Activated CD8-positive, alpha-beta memory T cell treated with anti-CD3 and anti-CD28 coated beads, Interleukin-2, amount 10 ng/mL, durations not matched to agents 7 days and 5 days (primary cell): ENCODE results near the gene LITAFD. TPM values are rescaled to one million over a fixed set of nuclear protein-coding genes. Genes with fewer than 3 reads are reported as not detected.
A peak's percentile ranks its signal among the peaks of the same experiment; 100 is the strongest.

Source experiments
- ATAC-seq: fragments of 150-1000 bp; cut with Tn5 transposase; one replicate; pipeline ENCODE4 v1.10.0; 2021; ENCODE audit warnings: moderate library complexity
- CTCF ChIA-PET: fragments of 350-600 bp; sonication (Branson Sonifier 250); formaldehyde crosslinking; loops from one replicate; lab custom pipeline; 2021; ENCODE audit warnings: antibody characterized with exemption; lab: Charles Lee
- DNase-seq: peaks from one replicate; pipeline ENCODE4 v3.0.0-alpha.2; 2020
- H3K27ac Mint-ChIP-seq: one replicate; pipeline ENCODE4 v1.8.0; 2021; ENCODE audit warnings: mild to moderate bottlenecking, mixed read lengths
- H3K27me3 Mint-ChIP-seq: one replicate; pipeline ENCODE4 v1.8.0; 2021; ENCODE audit warnings: mixed read lengths
- H3K36me3 Mint-ChIP-seq: one replicate; pipeline ENCODE4 v1.8.0; 2021; ENCODE audit warnings: mild to moderate bottlenecking, mixed read lengths
- H3K4me1 Mint-ChIP-seq: one replicate; pipeline ENCODE4 v1.8.0; 2021; ENCODE audit warnings: mixed read lengths
- H3K4me3 Mint-ChIP-seq: one replicate; pipeline ENCODE4 v1.8.0; 2021; ENCODE audit warnings: mild to moderate bottlenecking, moderate library complexity, mixed read lengths
- H3K9me3 Mint-ChIP-seq: one replicate; pipeline ENCODE4 v1.8.0; 2022; ENCODE audit warnings: low read depth, mixed read lengths
- total RNA-seq, 2 experiments: library from RNA; stranded (reverse); gene quantifications; one replicate each; pipeline ENCODE4 v1.2.3, GENCODE V29; 2021

LITAFD gene
- total RNA-seq, 2 experiments from 2014 or later, result not detected

DNA sequence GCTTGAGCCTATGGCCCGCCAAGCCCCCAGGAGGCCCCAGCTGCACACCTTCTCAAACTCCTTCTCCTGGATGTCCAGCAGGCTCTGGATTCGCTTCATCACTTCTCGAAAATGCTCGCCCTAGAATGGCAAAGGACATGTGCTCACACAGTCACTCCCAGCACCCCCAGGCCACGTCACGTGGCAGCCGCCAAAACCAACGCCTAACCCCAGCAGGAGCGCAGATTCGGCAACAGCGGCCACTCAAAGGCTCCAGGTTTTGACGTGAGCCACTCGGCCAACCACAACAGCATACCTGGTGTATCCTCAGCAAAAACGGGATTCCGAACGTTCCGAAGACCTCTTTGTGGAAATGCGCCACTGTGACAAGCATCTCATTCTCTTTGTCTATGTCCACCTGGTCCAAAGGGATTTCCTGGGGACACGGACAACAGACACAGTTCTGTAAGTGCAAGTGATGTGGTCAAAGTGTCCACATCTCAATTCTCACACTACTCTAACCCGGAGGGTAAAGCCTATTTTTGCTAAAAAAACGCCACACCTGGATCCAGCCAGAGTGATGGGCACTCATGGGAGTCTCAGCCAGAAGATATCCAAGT lies 12.7 kb downstream of the LITAFD start:
- H3K4me3 Mint-ChIP-seq, result no peak overlapping the region
- CTCF ChIA-PET, result interaction anchor here (0.7 to 1.7 kb wide), 4 partner anchors 14 to 240 kb away, joined by 3 to 6 read pairs (median 4); no protein-coding TSS in a partner anchor
- peaks cover 65% of the 10 kb centered on the region for H3K36me3 Mint-ChIP-seq
- no peaks in the 10 kb centered on the region for H3K27me3 Mint-ChIP-seq
- DNase-seq (no peak), ATAC-seq (no peak)
- H3K27ac Mint-ChIP-seq, result no peak overlapping the region
- no peaks in the 10 kb centered on the region for H3K9me3 Mint-ChIP-seq
- peaks cover 18% of the 10 kb centered on the region for H3K4me1 Mint-ChIP-seq

DNA sequence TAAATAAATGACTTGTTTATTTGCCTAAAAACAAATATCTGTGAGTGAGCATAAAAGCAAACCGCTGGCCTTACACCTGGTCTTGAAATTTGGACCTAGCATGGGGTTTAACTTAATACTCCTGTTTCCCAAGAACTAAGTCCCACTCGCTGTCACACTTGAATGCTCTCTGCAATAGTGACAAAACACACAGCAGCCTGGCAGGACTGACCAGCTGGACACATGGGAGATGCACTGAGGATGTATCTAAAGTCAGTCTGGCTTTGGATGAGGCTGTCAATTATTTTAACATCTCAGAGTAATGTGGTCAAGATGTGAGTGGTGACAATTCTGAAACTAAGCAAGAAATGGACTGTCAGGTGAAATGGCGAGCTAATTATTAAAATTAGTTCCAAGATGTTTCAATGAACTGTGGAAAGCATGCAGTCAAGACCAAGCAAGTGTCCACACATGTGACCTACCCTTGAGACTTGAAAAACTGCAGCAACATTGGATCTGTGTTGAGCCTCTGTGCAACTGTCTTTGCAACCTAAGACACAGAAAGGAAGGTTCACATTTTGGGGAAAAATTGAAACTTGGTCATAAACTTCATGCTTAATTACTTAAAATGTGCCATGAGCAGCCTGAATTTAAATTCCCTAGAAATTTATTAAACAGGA lies 16.6 kb downstream of the LITAFD start:
- no peaks in the 10 kb centered on the region for H3K4me1 Mint-ChIP-seq
- CTCF ChIA-PET, result interaction anchor here (1.0 to 3.2 kb wide), 2 partner anchors 37 to 38 kb away, joined by 5 to 11 read pairs; no protein-coding TSS in a partner anchor
- H3K4me3 Mint-ChIP-seq, result no peak overlapping the region
- no peaks in the 10 kb centered on the region for H3K9me3 Mint-ChIP-seq
- no peaks in the 10 kb centered on the region for H3K27me3 Mint-ChIP-seq
- H3K36me3 Mint-ChIP-seq, result peaks cover 78% of the 10 kb centered on the region
- DNase-seq, result no peak
- no peak overlapping the region for H3K27ac Mint-ChIP-seq
- no peak for ATAC-seq

DNA sequence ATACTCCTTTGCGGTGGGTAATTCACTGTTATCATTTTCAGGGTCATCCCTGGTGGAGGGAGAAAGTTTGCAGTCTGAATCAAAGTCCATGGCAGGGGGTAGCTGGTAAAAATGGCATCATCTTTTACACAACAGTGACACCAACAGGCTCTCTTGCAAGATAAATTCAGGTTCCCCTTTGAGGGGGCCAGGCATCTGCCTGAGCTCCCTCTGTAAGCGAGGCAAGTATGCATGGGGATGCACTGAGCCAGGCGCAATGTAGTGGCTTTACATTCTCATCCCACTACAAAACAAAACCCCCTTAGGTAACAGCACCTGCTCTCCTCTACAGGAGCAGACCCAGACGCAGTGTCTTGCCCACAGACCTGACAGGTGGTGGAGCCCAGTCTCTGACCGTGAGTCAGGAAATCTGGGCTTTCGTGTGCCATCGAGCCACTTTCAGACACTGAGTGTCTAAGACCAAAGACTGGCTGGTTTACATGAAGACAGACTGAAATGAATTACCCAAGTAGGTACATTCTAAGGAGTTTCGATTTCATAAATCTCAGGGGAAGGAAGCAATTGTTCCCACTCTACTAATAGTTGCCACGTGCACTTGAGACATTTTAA lies 17.7 kb downstream of the LITAFD start:
- H3K36me3 Mint-ChIP-seq, result peaks cover 74% of the 10 kb centered on the region
- CTCF ChIA-PET, result interaction anchor here (1.6 to 3.2 kb wide), 4 partner anchors 12 to 109 kb away, joined by 3 to 11 read pairs (median 8); no protein-coding TSS in a partner anchor
- DNase-seq (no peak), ATAC-seq (no peak)
- no peaks in the 10 kb centered on the region for H3K4me1 Mint-ChIP-seq
- no peaks in the 10 kb centered on the region for H3K27me3 Mint-ChIP-seq
- no peaks in the 10 kb centered on the region for H3K9me3 Mint-ChIP-seq
- H3K4me3 Mint-ChIP-seq, result no peak overlapping the region
- no peak overlapping the region for H3K27ac Mint-ChIP-seq

DNA sequence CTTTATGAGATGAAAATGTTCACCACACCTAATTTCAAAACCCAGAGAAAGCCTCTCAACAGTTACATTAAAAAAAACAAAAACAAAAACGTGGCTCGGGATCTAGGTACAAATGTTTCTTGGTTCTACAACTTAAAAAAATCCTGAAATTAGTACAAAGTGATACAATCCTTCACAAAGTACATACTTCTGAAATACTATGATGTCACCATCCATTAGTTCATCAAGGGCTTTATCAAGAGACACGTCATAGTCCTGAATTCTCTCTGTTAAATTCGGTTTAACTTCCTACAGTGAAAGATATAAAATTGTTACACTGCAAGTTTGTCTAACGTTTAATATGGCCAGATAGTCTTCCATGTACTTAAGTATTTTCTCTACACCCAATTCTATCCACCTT lies 18.2 kb downstream of the LITAFD start:
- CTCF ChIA-PET, result interaction anchor here (1.6 to 3.2 kb wide), 4 partner anchors 12 to 108 kb away, joined by 3 to 11 read pairs (median 8); no protein-coding TSS in a partner anchor
- ATAC-seq (no peak), DNase-seq (no peak)
- H3K27me3 Mint-ChIP-seq, result no peaks in the 10 kb centered on the region
- H3K4me3 Mint-ChIP-seq, result no peak overlapping the region
- H3K27ac Mint-ChIP-seq, result no peak overlapping the region
- H3K4me1 Mint-ChIP-seq, result no peaks in the 10 kb centered on the region
- H3K36me3 Mint-ChIP-seq, result peaks cover 74% of the 10 kb centered on the region
- no peaks in the 10 kb centered on the region for H3K9me3 Mint-ChIP-seq

DNA sequence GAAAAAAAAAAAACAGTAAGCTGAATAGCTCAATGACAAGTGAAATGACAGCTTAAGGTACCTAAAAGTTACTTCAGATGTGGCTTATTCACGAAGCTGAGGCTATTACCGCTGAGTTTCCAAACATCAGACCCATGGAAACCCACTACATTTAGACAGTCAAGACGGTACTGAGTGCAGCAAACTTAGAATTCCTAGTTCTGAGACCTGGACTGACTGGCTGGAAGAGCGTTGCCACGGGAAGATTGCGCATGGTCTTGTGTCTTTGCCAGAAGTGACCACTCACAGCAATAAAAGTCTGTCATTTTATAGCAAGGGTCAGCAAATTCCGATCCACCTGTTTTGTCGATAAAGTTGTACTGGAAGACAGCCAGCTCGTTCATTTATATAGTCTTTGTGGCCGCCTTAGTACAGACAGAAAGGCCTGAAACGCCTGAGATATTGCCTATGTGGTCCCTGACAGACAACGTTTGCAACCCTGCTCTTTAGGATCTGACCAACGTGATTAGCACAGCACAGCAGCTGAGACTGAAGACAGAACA lies 19.2 kb downstream of the LITAFD start:
- Mint-ChIP-seq H3K4me1 (no peaks in the 10 kb centered on the region), H3K4me3 (no peak overlapping the region), H3K27ac (no peak overlapping the region), H3K36me3 (peaks cover 80% of the 10 kb centered on the region), H3K9me3 (no peaks in the 10 kb centered on the region), H3K27me3 (no peaks in the 10 kb centered on the region)
- CTCF ChIA-PET, result interaction anchor here (1.6 to 3.2 kb wide), 4 partner anchors 11 to 107 kb away, joined by 3 to 11 read pairs (median 8); no protein-coding TSS in a partner anchor
- DNase-seq (no peak), ATAC-seq (no peak)

DNA sequence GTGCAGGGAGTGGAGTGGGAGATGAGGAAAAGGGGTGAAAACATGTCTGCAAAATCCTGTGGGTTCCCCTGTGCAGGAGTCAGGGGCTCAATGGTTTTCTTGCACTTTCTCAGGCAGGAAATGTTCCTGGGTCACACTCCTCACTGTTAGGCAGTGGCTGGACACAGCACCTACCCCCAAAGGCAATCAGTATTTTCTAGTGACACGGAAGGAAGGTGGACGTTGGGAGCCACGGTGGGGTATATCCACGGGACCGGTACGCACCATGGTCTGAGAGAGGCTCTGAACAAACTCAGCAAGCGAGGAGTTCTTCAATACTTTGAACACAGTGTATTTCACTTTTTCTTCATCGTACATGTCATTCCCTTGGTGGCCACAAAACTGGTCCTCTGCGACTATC lies 20.9 kb downstream of the LITAFD start:
- H3K4me1 Mint-ChIP-seq, result peaks cover 2% of the 10 kb centered on the region
- H3K27ac Mint-ChIP-seq, result no peak overlapping the region
- H3K4me3 Mint-ChIP-seq, result no peak overlapping the region
- ATAC-seq (no peak), DNase-seq (no peak)
- peaks cover 76% of the 10 kb centered on the region for H3K36me3 Mint-ChIP-seq
- no peaks in the 10 kb centered on the region for H3K27me3 Mint-ChIP-seq
- H3K9me3 Mint-ChIP-seq, result no peaks in the 10 kb centered on the region
- CTCF ChIA-PET, result no interaction called here

DNA sequence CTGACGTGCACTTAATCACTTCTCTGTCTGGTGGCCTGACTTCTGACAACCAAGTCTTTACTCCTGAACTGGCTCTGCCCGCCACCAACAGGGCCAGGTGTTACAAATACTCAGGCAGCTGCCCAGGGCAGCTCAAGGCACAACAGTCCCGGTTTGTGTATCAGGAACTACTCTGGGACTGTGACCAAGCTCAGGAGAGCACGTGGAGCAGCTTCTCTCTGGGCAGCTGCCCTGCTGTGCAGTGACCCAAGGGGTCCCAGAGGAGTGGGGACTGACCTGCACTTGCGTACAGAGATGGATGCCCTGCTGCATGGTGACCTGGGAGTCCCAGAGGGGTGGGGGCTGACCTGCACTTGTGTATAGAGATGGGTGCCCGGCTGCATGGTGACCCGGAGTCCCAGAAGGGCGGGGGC lies 21.9 kb downstream of the LITAFD start:
- DNase-seq (no peak), ATAC-seq (no peak)
- H3K4me1 Mint-ChIP-seq, result peaks cover 4% of the 10 kb centered on the region
- no peaks in the 10 kb centered on the region for H3K9me3 Mint-ChIP-seq
- H3K4me3 Mint-ChIP-seq, result no peak overlapping the region
- no peak overlapping the region for H3K27ac Mint-ChIP-seq
- H3K27me3 Mint-ChIP-seq, result no peaks in the 10 kb centered on the region
- H3K36me3 Mint-ChIP-seq, result peaks cover 75% of the 10 kb centered on the region
- CTCF ChIA-PET, result interaction anchor here (0.7 to 1.2 kb wide), 3 partner anchors 32 to 231 kb away, joined by 3 to 5 read pairs (median 4); no protein-coding TSS in a partner anchor

DNA sequence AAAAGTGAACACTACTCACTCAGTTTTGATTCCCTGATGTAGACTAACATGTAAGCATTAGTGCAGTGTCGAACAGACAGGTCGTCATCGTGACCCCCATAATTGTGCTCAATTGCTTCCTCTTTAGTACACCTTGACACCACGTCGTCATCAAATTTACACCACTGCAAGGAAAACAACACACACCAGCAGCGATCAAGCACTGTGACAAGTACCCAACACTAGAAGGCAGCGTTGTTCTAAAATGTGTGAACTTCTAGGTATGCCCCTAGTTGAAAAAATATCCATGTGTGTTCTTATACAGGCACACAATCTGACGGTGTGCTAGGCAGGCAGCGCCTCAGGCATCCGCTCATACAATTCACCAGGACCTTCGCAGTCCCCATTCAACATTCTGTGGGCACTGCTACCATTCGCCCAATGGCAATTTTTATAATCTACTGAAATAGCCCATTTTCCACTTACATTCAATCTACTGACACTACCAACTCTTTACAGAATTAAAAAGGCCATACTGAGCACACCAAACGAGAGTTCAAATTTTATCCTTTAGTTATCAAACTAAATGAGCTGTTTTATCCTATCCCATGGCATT lies 23.1 kb downstream of the LITAFD start:
- Mint-ChIP-seq H3K9me3 (no peaks in the 10 kb centered on the region), H3K4me3 (no peak overlapping the region), H3K36me3 (peaks cover 69% of the 10 kb centered on the region), H3K4me1 (peaks cover 6% of the 10 kb centered on the region), H3K27ac (no peak overlapping the region), H3K27me3 (no peaks in the 10 kb centered on the region)
- ATAC-seq (peak; percentile 67), DNase-seq (no peak)
- CTCF ChIA-PET, result interaction anchor here (1.0 to 2.5 kb wide), 4 partner anchors 9 to 145 kb away, joined by 3 to 8 read pairs (median 4); no protein-coding TSS in a partner anchor

DNA sequence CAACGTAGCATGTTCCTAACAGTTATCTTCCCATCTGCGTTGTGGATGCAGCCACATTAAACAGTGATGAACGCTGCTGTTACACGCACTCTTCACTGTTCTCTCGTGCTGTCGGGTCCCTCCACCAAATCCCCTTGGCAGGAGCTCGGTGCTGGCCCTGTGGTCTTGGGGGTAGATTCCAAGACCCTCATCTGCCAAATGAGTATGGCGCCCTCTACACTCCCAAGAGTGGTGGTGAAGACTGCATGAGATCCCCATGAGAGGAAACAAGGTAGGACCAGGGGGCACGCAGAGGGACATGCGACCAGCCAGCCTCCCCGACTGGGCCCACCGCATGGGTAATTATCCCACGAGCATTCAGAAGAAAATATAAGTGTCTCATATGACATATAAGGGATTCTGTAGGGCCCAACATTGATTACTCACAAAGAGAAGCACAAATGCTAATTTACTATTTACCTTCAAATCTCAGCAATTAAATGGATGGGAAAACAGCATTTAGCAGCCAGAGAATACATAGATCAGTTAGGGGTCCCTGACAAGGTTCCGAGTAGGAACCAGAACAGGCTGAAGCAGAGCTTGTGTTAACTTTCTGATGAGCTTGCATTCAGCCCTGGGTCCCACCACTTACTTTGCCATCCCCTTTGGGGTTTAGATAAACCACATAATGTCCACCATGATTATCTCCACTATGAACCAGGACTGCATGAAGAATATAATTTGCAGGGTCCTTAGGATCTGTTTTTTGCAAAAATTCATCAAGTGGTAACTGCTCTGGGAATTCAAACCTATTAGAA lies 23.8 kb downstream of the LITAFD start:
- no peak for ATAC-seq
- Mint-ChIP-seq H3K4me3 (no peak overlapping the region), H3K27me3 (no peaks in the 10 kb centered on the region), H3K27ac (peak overlapping the region; percentile 19), H3K4me1 (peaks cover 13% of the 10 kb centered on the region), H3K9me3 (no peaks in the 10 kb centered on the region), H3K36me3 (peaks cover 69% of the 10 kb centered on the region)
- no peak for DNase-seq
- CTCF ChIA-PET, result interaction anchor here (1.0 to 2.5 kb wide), 4 partner anchors 9 to 144 kb away, joined by 3 to 8 read pairs (median 4); no protein-coding TSS in a partner anchor

DNA sequence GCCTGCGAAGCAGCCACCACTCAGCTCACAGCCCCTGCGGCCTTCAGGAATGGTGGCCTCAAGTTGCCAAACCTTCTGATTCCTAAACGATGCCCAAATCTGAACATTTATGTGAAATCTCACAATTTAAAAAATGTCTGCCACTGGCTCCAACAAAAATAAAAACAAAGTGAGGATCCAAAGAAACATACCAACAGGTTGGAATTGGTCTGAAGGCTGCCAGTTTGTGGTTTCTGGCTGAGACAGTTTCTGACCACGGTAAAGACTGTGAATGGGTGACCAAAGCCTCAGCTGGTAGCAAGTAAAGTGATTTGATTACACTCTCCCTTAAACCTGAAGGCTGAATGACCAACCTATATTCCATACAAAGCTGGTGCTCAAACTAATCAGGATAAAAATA lies 24.9 kb downstream of the LITAFD start:
- Mint-ChIP-seq H3K36me3 (peaks cover 68% of the 10 kb centered on the region), H3K9me3 (no peaks in the 10 kb centered on the region), H3K27ac (no peak overlapping the region), H3K27me3 (no peaks in the 10 kb centered on the region), H3K4me1 (peaks cover 22% of the 10 kb centered on the region), H3K4me3 (no peak overlapping the region)
- CTCF ChIA-PET, result interaction anchor here (1.0 to 2.5 kb wide), 3 partner anchors 9 to 102 kb away, joined by 3 to 8 read pairs (median 4); no protein-coding TSS in a partner anchor
- ATAC-seq (no peak), DNase-seq (no peak)

DNA sequence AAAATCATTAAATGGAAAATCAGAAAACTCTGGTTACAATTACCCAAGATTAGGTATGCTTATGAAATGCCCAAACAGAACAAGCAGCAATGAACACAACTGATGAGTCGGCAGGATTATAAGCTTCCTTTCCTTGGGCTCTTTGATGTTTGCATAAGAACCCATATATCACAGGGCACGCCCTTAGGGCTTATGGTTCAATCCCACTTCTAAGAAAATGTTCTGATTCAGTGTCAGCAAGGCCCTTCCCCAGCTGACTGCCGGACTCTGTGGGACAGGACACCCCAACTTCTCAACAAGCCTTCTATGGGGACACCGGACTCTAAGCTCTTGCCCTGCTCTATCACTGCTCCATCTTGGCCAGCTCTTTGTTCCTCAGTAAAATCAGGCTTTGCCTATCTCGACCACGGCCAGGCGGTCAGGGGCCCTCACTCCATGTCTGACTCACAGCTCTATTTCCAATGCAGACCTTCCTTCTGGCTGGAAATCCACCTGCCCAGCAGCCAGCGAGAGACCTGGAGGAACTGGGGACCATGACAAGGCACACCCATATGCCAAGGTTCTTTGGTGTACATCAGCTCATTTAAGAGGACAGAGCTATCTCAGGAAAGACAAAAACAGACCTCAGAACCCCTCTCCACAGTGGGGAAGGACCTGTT lies 26.8 kb downstream of the LITAFD start:
- no peak for ATAC-seq
- Mint-ChIP-seq H3K36me3 (peaks cover 62% of the 10 kb centered on the region), H3K4me1 (peaks cover 31% of the 10 kb centered on the region), H3K27me3 (no peaks in the 10 kb centered on the region), H3K4me3 (no peak overlapping the region), H3K9me3 (no peaks in the 10 kb centered on the region), H3K27ac (peak overlapping the region; percentile 28)
- CTCF ChIA-PET, result interaction anchor here (0.7 to 1.6 kb wide), 5 partner anchors 27 to 100 kb away, joined by 3 to 8 read pairs (median 4); no protein-coding TSS in a partner anchor
- no peak for DNase-seq

DNA sequence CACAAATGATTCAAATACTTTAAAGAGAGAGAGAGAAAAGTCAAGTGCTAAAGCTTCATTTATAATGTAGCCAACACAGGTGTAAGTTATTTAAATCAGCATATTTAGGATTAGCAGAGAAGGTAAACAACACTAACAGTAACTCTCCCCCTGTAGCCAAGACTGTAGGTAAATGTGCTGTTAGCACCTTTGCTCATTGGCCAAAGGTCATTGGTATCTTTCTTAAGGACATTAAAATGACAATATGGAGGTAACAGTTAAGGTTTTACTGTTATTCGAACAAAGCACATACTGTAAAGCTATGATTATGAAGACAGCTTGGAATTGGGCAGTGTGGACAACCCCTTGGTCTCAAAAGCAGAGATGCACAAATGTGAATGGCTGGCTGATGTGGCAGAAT lies 28.7 kb downstream of the LITAFD start:
- Mint-ChIP-seq H3K9me3 (no peaks in the 10 kb centered on the region), H3K4me1 (peaks cover 40% of the 10 kb centered on the region), H3K36me3 (peaks cover 62% of the 10 kb centered on the region), H3K27me3 (no peaks in the 10 kb centered on the region), H3K27ac (peak overlapping the region; percentile 22), H3K4me3 (no peak overlapping the region)
- no peak for ATAC-seq
- no peak for DNase-seq
- CTCF ChIA-PET, result interaction anchor here (2.1 to 2.8 kb wide), 2 partner anchors 10 to 25 kb away, joined by 8 to 10 read pairs; no protein-coding TSS in a partner anchor
